ENCODE measurements around the gene AHCYL1.

The AHCYL1 gene

GRCh38 chr1:109942434-109942833 lies 42.1 kb upstream of the AHCYL1 start:
- Histone ChIP-seq H2AFZ (ENCODE audit: low read length) (no peak overlapping the region), H3K23ac (ENCODE audit: low read depth, low read length, poor library complexity) (no peak overlapping the region), H3K36me3 (replicated peaks in 1 of 2; ENCODE audit: control insufficient read depth in 2 of 2, insufficient read depth in 2 of 2, low read length in 2 of 2) (no peaks in the 10 kb centered on the region), H2BK120ac (ENCODE audit: low read depth, low read length) (no peak overlapping the region), H3K4me3 (ENCODE audit: low read length in 2 of 2) (no peak overlapping the region), H3K9ac (ENCODE audit: low read depth, low read length, poor library complexity) (no peak overlapping the region), H3K18ac (ENCODE audit: low read length) (no peak overlapping the region), H2BK15ac (ENCODE audit: low read length) (no peak overlapping the region), H3K4ac (ENCODE audit: low read length) (no peak overlapping the region), H3K4me2 (ENCODE audit: insufficient read depth, low read length, poor library complexity, severe bottlenecking) (no peak overlapping the region), H3K79me1 (ENCODE audit: low read depth, low read length) (no peaks in the 10 kb centered on the region), H2AK5ac (ENCODE audit: low read depth, low read length) (no peak overlapping the region), H3K27me3 (ENCODE audit: control insufficient read depth in 3 of 3, insufficient read depth in 3 of 3, low read depth in 1 of 3, low read length in 3 of 3) (no peaks in the 10 kb centered on the region), H4K8ac (ENCODE audit: low read depth, low read length) (no peak overlapping the region), H3K4me1 (ENCODE audit: control insufficient read depth in 2 of 2, insufficient read depth in 1 of 2, low read depth in 1 of 2, low read length in 2 of 2) (no peaks in the 10 kb centered on the region), H3K9me3 (replicated peaks in 1 of 2; ENCODE audit: control insufficient read depth in 2 of 2, insufficient read depth in 1 of 2, low read depth in 1 of 2, low read length in 2 of 2) (peaks cover 6 to 8% of the 10 kb centered on the region in 2 donors), H2BK12ac (ENCODE audit: low read length) (no peak overlapping the region), H4K91ac (ENCODE audit: low read depth, low read length, poor library complexity) (no peak overlapping the region), H2BK5ac (ENCODE audit: low read length) (no peak overlapping the region), H3K14ac (ENCODE audit: low read length) (no peak overlapping the region), H3K27ac (replicated peaks; ENCODE audit: low read length) (no peak overlapping the region)
- no peak for DNase-seq (ENCODE audit: low spot score)
- WGBS, 2 donors (ENCODE audit: extremely low coverage in 2 of 2, insufficient read length in 2 of 2, insufficient replicate concordance in 1 of 2): no CpG with 5 or more reads among the region's 2 CpGs

DNA sequence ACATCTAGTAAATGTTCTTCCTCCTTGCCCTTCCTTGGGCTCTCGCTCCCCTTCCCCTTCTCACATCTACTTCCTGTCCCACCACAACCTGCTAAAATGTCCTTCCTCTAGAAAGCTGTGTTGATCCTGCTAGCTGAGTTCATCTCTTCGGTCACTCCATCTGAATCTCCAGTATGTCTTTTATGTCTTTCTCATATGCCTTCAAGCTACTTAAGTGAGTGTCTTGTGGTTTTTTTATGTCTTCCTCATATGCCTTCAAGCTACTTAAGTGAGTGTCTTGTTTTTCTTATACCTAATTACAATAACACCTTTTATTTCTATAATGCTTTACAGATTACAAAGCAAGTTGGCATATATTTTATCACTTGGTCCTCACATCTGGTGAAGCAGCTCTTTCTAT lies 40.0 kb upstream of the AHCYL1 start:
- Histone ChIP-seq H2BK12ac (ENCODE audit: low read length) (no peak overlapping the region), H4K91ac (ENCODE audit: low read depth, low read length, poor library complexity) (no peak overlapping the region), H3K23ac (ENCODE audit: low read depth, low read length, poor library complexity) (no peak overlapping the region), H3K14ac (ENCODE audit: low read length) (no peak overlapping the region), H2BK120ac (ENCODE audit: low read depth, low read length) (no peak overlapping the region), H3K79me1 (ENCODE audit: low read depth, low read length) (no peaks in the 10 kb centered on the region), H2BK15ac (ENCODE audit: low read length) (no peak overlapping the region), H4K8ac (ENCODE audit: low read depth, low read length) (no peak overlapping the region), H2AFZ (ENCODE audit: low read length) (no peak overlapping the region), H3K4me2 (ENCODE audit: insufficient read depth, low read length, poor library complexity, severe bottlenecking) (no peak overlapping the region), H3K9me3 (replicated peaks in 1 of 2; ENCODE audit: control insufficient read depth in 2 of 2, insufficient read depth in 1 of 2, low read depth in 1 of 2, low read length in 2 of 2) (peaks cover 0 to 4% of the 10 kb centered on the region in 2 donors), H3K4ac (ENCODE audit: low read length) (no peak overlapping the region), H3K4me3 (ENCODE audit: low read length in 2 of 2) (no peak overlapping the region), H3K36me3 (replicated peaks in 1 of 2; ENCODE audit: control insufficient read depth in 2 of 2, insufficient read depth in 2 of 2, low read length in 2 of 2) (no peaks in the 10 kb centered on the region), H3K4me1 (ENCODE audit: control insufficient read depth in 2 of 2, insufficient read depth in 1 of 2, low read depth in 1 of 2, low read length in 2 of 2) (peaks cover 0 to 3% of the 10 kb centered on the region in 2 donors), H3K27ac (replicated peaks; ENCODE audit: low read length) (no peak overlapping the region), H3K9ac (ENCODE audit: low read depth, low read length, poor library complexity) (no peak overlapping the region), H3K18ac (ENCODE audit: low read length) (no peak overlapping the region), H2AK5ac (ENCODE audit: low read depth, low read length) (no peak overlapping the region), H3K27me3 (ENCODE audit: control insufficient read depth in 3 of 3, insufficient read depth in 3 of 3, low read depth in 1 of 3, low read length in 3 of 3) (no peaks in the 10 kb centered on the region), H2BK5ac (ENCODE audit: low read length) (no peak overlapping the region)
- no CpG with 5 or more reads among the region's 2 CpGs for WGBS, 2 donors (ENCODE audit: extremely low coverage in 2 of 2, insufficient read length in 2 of 2, insufficient replicate concordance in 1 of 2)
- no peak for DNase-seq (ENCODE audit: low spot score)

- Histone ChIP-seq H3K18ac (ENCODE audit: low read length) (no peak overlapping the region), H2BK5ac (ENCODE audit: low read length) (no peak overlapping the region), H2BK120ac (ENCODE audit: low read depth, low read length) (no peak overlapping the region), H3K4ac (ENCODE audit: low read length) (no peak overlapping the region), H3K9me3 (replicated peaks in 1 of 2; ENCODE audit: control insufficient read depth in 2 of 2, insufficient read depth in 1 of 2, low read depth in 1 of 2, low read length in 2 of 2) (no peaks in the 10 kb centered on the region), H2BK12ac (ENCODE audit: low read length) (no peak overlapping the region), H2AK5ac (ENCODE audit: low read depth, low read length) (no peak overlapping the region), H3K27me3 (ENCODE audit: control insufficient read depth in 3 of 3, insufficient read depth in 3 of 3, low read depth in 1 of 3, low read length in 3 of 3) (no peaks in the 10 kb centered on the region), H3K36me3 (replicated peaks in 1 of 2; ENCODE audit: control insufficient read depth in 2 of 2, insufficient read depth in 2 of 2, low read length in 2 of 2) (no peaks in the 10 kb centered on the region), H3K27ac (replicated peaks; ENCODE audit: low read length) (no peak overlapping the region), H3K4me3 (ENCODE audit: low read length in 2 of 2) (no peak overlapping the region), H2BK15ac (ENCODE audit: low read length) (no peak overlapping the region), H4K8ac (ENCODE audit: low read depth, low read length) (no peak overlapping the region), H2AFZ (ENCODE audit: low read length) (no peak overlapping the region), H3K9ac (ENCODE audit: low read depth, low read length, poor library complexity) (no peak overlapping the region), H3K4me1 (ENCODE audit: control insufficient read depth in 2 of 2, insufficient read depth in 1 of 2, low read depth in 1 of 2, low read length in 2 of 2) (peaks cover 0 to 4% of the 10 kb centered on the region in 2 donors), H3K79me1 (ENCODE audit: low read depth, low read length) (no peaks in the 10 kb centered on the region), H4K91ac (ENCODE audit: low read depth, low read length, poor library complexity) (no peak overlapping the region), H3K4me2 (ENCODE audit: insufficient read depth, low read length, poor library complexity, severe bottlenecking) (no peak overlapping the region), H3K23ac (ENCODE audit: low read depth, low read length, poor library complexity) (no peak overlapping the region), H3K14ac (ENCODE audit: low read length) (no peak overlapping the region)
- WGBS, 2 donors (ENCODE audit: extremely low coverage in 2 of 2, insufficient read length in 2 of 2, insufficient replicate concordance in 1 of 2): no CpG with 5 or more reads among the region's 6 CpGs
- no peak for DNase-seq (ENCODE audit: low spot score)
Observed at GRCh38 chr1:109946511-109946910, 38.1 kb upstream of the AHCYL1 start.

GRCh38 chr1:109947582-109948284 lies 36.8 kb upstream of the AHCYL1 start:
- Histone ChIP-seq H3K27me3 (ENCODE audit: control insufficient read depth in 3 of 3, insufficient read depth in 3 of 3, low read depth in 1 of 3, low read length in 3 of 3) (no peaks in the 10 kb centered on the region), H3K79me1 (ENCODE audit: low read depth, low read length) (no peaks in the 10 kb centered on the region), H3K4me3 (ENCODE audit: low read length in 2 of 2) (no peak overlapping the region), H2BK12ac (ENCODE audit: low read length) (no peak overlapping the region), H3K36me3 (replicated peaks in 1 of 2; ENCODE audit: control insufficient read depth in 2 of 2, insufficient read depth in 2 of 2, low read length in 2 of 2) (no peaks in the 10 kb centered on the region), H4K91ac (ENCODE audit: low read depth, low read length, poor library complexity) (no peak overlapping the region), H2BK5ac (ENCODE audit: low read length) (no peak overlapping the region), H3K4me1 (ENCODE audit: control insufficient read depth in 2 of 2, insufficient read depth in 1 of 2, low read depth in 1 of 2, low read length in 2 of 2) (peaks cover 0 to 4% of the 10 kb centered on the region in 2 donors), H2AK5ac (ENCODE audit: low read depth, low read length) (no peak overlapping the region), H3K18ac (ENCODE audit: low read length) (no peak overlapping the region), H3K9ac (ENCODE audit: low read depth, low read length, poor library complexity) (no peak overlapping the region), H3K4ac (ENCODE audit: low read length) (no peak overlapping the region), H2BK120ac (ENCODE audit: low read depth, low read length) (no peak overlapping the region), H2BK15ac (ENCODE audit: low read length) (no peak overlapping the region), H4K8ac (ENCODE audit: low read depth, low read length) (no peak overlapping the region), H2AFZ (ENCODE audit: low read length) (peak overlapping the region; percentile 2), H3K27ac (replicated peaks; ENCODE audit: low read length) (no peak overlapping the region), H3K4me2 (ENCODE audit: insufficient read depth, low read length, poor library complexity, severe bottlenecking) (no peak overlapping the region), H3K9me3 (replicated peaks in 1 of 2; ENCODE audit: control insufficient read depth in 2 of 2, insufficient read depth in 1 of 2, low read depth in 1 of 2, low read length in 2 of 2) (no peaks in the 10 kb centered on the region), H3K14ac (ENCODE audit: low read length) (no peak overlapping the region), H3K23ac (ENCODE audit: low read depth, low read length, poor library complexity) (no peak overlapping the region)
- no peak for DNase-seq (ENCODE audit: low spot score)
- no CpG with 5 or more reads among the region's 10 CpGs for WGBS, 2 donors (ENCODE audit: extremely low coverage in 2 of 2, insufficient read length in 2 of 2, insufficient replicate concordance in 1 of 2)

Data from neuronal stem cell (in vitro differentiated cells).